Loucy (cell line): ENCODE measurements around the gene SLC18A3.

Experiments
- H2AFZ ChIP-seq: fragments of 200-600 bp; sonication (generic); 2 replicates; pipeline ENCODE4 v1.6.0; 2016; ENCODE audit warnings: antibody characterized with exemption, mild to moderate bottlenecking, low read length, moderate library complexity
- H3F3A ChIP-seq: fragments of 200-600 bp; 2 replicates; pipeline ENCODE4 v1.6.0; 2016; ENCODE audit warnings: antibody characterized with exemption, low read depth, mild to moderate bottlenecking
- H3K27me3 ChIP-seq: fragments of 200-600 bp; sonication (generic); 2 replicates; pipeline ENCODE4 v1.6.1; 2014; ENCODE audit warnings: low read length, mild to moderate bottlenecking; ENCODE audit not compliant: insufficient read depth, poor library complexity, severe bottlenecking
- H3K36me3 ChIP-seq: fragments of 200-600 bp; sonication (generic); 2 replicates; pipeline ENCODE4 v1.6.1; 2016; ENCODE audit warnings: low read length; ENCODE audit not compliant: insufficient read depth
- H3K4me1 ChIP-seq: fragments of 200-600 bp; sonication (generic); 2 replicates; pipeline ENCODE4 v1.5.1; 2014; ENCODE audit warnings: low read length, mild to moderate bottlenecking; ENCODE audit not compliant: insufficient read depth, poor library complexity, severe bottlenecking
- H3K4me2 ChIP-seq: fragments of 200-600 bp; sonication (generic); 2 replicates; pipeline ENCODE4 v1.6.0; 2014; ENCODE audit warnings: antibody characterized with exemption, low read length, low read depth, mild to moderate bottlenecking; ENCODE audit not compliant: poor library complexity, severe bottlenecking
- H3K4me3 ChIP-seq: fragments of 200-600 bp; sonication (generic); 2 replicates; pipeline ENCODE4 v1.5.1; 2014; ENCODE audit warnings: low read length, mild to moderate bottlenecking, mixed read lengths; ENCODE audit not compliant: poor library complexity, severe bottlenecking
- H3K79me2 ChIP-seq: fragments of 200-600 bp; sonication (generic); 2 replicates; pipeline ENCODE4 v1.6.1; 2014; ENCODE audit warnings: low read length; ENCODE audit not compliant: insufficient read depth
- H3K9ac ChIP-seq: fragments of 200-600 bp; sonication (generic); 2 replicates; pipeline ENCODE4 v1.6.0; 2014; ENCODE audit warnings: mild to moderate bottlenecking, low read depth, low read length, moderate library complexity; ENCODE audit not compliant: poor library complexity, severe bottlenecking
- H3K9me2 ChIP-seq: fragments of 200-600 bp; sonication (generic); replicated peaks from 2 replicates; pipeline ENCODE4 v1.6.1; 2016; ENCODE audit warnings: low read depth, low read length, mixed read lengths
- H3K9me3 ChIP-seq: fragments of 200-600 bp; sonication (generic); 2 replicates; pipeline ENCODE4 v1.6.1; 2014; ENCODE audit warnings: mild to moderate bottlenecking, antibody characterized with exemption, low read length, low read depth; ENCODE audit not compliant: insufficient read depth
- H4K20me1 ChIP-seq: fragments of 200-600 bp; sonication (generic); 2 replicates; pipeline ENCODE4 v1.6.0; 2014; ENCODE audit warnings: antibody characterized with exemption, low read length, mild to moderate bottlenecking; ENCODE audit not compliant: insufficient read depth, poor library complexity, severe bottlenecking
- CTCF ChIP-seq: fragments of 200-600 bp; sonication (generic); conservative IDR thresholded peaks from 2 replicates; pipeline ENCODE4 v1.5.1; 2014; ENCODE audit warnings: mild to moderate bottlenecking, antibody characterized with exemption, low read length
- EZH2phosphoT487 ChIP-seq: fragments of 200-600 bp; IDR thresholded peaks from 2 replicates; pipeline ENCODE4 v1.6.1; 2018; ENCODE audit warnings: antibody characterized with exemption, mild to moderate bottlenecking, moderate library complexity, borderline replicate concordance

Gene SLC18A3

GRCh38 chr10:49579621-49580020 is 30.5 kb upstream of the SLC18A3 start:
- no peaks in the 10 kb centered on the region for H3K4me1 ChIP-seq
- no peak overlapping the region for H2AFZ ChIP-seq
- H3K4me3 ChIP-seq: no peak overlapping the region
- no peaks in the 10 kb centered on the region for H3K27me3 ChIP-seq
- H3K9ac ChIP-seq: no peak overlapping the region
- no peak overlapping the region for H3K4me2 ChIP-seq
- no peaks in the 10 kb centered on the region for H3K9me3 ChIP-seq
- H4K20me1 ChIP-seq: no peaks in the 10 kb centered on the region
- TF ChIP-seq CTCF: no peak
- TF ChIP-seq EZH2phosphoT487: no peak
- no peaks in the 10 kb centered on the region for H3K36me3 ChIP-seq
- H3K79me2 ChIP-seq: no peaks in the 10 kb centered on the region
- no peaks in the 10 kb centered on the region for H3K9me2 ChIP-seq
- H3F3A ChIP-seq: no peaks in the 10 kb centered on the region

- H3K4me1 ChIP-seq: no peaks in the 10 kb centered on the region
Observed at GRCh38 chr10:49585387-49585786, 24.7 kb upstream of the SLC18A3 start.

GRCh38 chr10:49587981-49588380 is 22.1 kb upstream of the SLC18A3 start:
- no peaks in the 10 kb centered on the region for H4K20me1 ChIP-seq
- no peak overlapping the region for H3K4me3 ChIP-seq
- no peak for TF ChIP-seq CTCF
- H3K9me3 ChIP-seq: no peaks in the 10 kb centered on the region
- no peaks in the 10 kb centered on the region for H3K27me3 ChIP-seq
- H3K4me1 ChIP-seq: no peaks in the 10 kb centered on the region
- no peaks in the 10 kb centered on the region for H3K9me2 ChIP-seq
- no peaks in the 10 kb centered on the region for H3F3A ChIP-seq
- H3K4me2 ChIP-seq: no peak overlapping the region
- H3K9ac ChIP-seq: no peak overlapping the region
- no peak overlapping the region for H2AFZ ChIP-seq
- no peaks in the 10 kb centered on the region for H3K79me2 ChIP-seq
- H3K36me3 ChIP-seq: no peaks in the 10 kb centered on the region

More at GRCh38 chr10:49585387-49585786, 24.7 kb upstream of the SLC18A3 start:
- Histone ChIP-seq H3K36me3 (no peaks in the 10 kb centered on the region), H3K79me2 (no peaks in the 10 kb centered on the region), H2AFZ (no peak overlapping the region), H3F3A (no peaks in the 10 kb centered on the region), H3K9me3 (no peaks in the 10 kb centered on the region), H3K9ac (no peak overlapping the region), H3K4me2 (no peak overlapping the region), H3K9me2 (no peaks in the 10 kb centered on the region), H3K4me3 (no peak overlapping the region), H4K20me1 (no peaks in the 10 kb centered on the region), H3K27me3 (no peaks in the 10 kb centered on the region)
- TF ChIP-seq EZH2phosphoT487 (no peak), CTCF (no peak)
